DOHH2 (cell line): ENCODE data around the gene PPP1R3E.

ENCODE experiments used
- H3F3A ChIP-seq: fragments of 200-600 bp; sonication (generic), shearing (Covaris generic); 2 replicates; pipeline ENCODE4 v1.6.0; 2016; ENCODE audit warnings: antibody characterized with exemption, mild to moderate bottlenecking; ENCODE audit not compliant: control insufficient read depth, insufficient read depth
- H3K27ac ChIP-seq: fragments of 200-600 bp; sonication (generic); 2 replicates; pipeline ENCODE4 v1.5.1; 2014; ENCODE audit warnings: low read depth, mild to moderate bottlenecking, low read length, moderate library complexity
- H3K27me3 ChIP-seq: fragments of 200-600 bp; sonication (generic); 2 replicates; pipeline ENCODE4 v1.6.1; 2014; ENCODE audit warnings: mild to moderate bottlenecking, low read length, mixed read lengths; ENCODE audit not compliant: control insufficient read depth
- H3K36me3 ChIP-seq: fragments of 200-600 bp; sonication (generic); 2 replicates; pipeline ENCODE4 v1.6.1; 2014; ENCODE audit warnings: mild to moderate bottlenecking, low read length, moderate library complexity, mixed read lengths; ENCODE audit not compliant: control insufficient read depth
- H3K4me1 ChIP-seq: fragments of 200-600 bp; sonication (generic); 2 replicates; pipeline ENCODE4 v1.6.1; 2014; ENCODE audit warnings: mild to moderate bottlenecking, low read length, mixed read lengths; ENCODE audit not compliant: control insufficient read depth
- H3K4me2 ChIP-seq: fragments of 200-600 bp; sonication (generic); 2 replicates; pipeline ENCODE4 v1.6.0; 2014; ENCODE audit warnings: mild to moderate bottlenecking, low read length, moderate library complexity
- H3K4me3 ChIP-seq: fragments of 200-600 bp; sonication (generic); 2 replicates; pipeline ENCODE4 v1.5.1; 2014; ENCODE audit warnings: mild to moderate bottlenecking, low read length, mixed read lengths
- H3K79me2 ChIP-seq: fragments of 200-600 bp; sonication (generic); 2 replicates; pipeline ENCODE4 v1.6.1; 2014; ENCODE audit warnings: mild to moderate bottlenecking, low read length, mixed read lengths; ENCODE audit not compliant: control insufficient read depth
- H3K9me2 ChIP-seq: fragments of 200-600 bp; sonication (generic); replicated peaks from 2 replicates; pipeline ENCODE4 v1.6.1; 2014; ENCODE audit warnings: mild to moderate bottlenecking, low read length, mixed read lengths; ENCODE audit not compliant: control insufficient read depth
- H3K9me3 ChIP-seq: fragments of 200-600 bp; sonication (generic); 2 replicates; pipeline ENCODE4 v1.6.1; 2014; ENCODE audit warnings: antibody characterized with exemption, low read length, mixed read lengths; ENCODE audit not compliant: control insufficient read depth, insufficient read depth
- H4K20me1 ChIP-seq: fragments of 200-600 bp; sonication (generic); 2 replicates; pipeline ENCODE4 v1.6.0; 2014; ENCODE audit warnings: low read depth, mild to moderate bottlenecking, antibody characterized with exemption, low read length, moderate library complexity; ENCODE audit not compliant: control insufficient read depth, insufficient read depth
- EZH2phosphoT487 ChIP-seq: fragments of 200-600 bp; sonication (generic); IDR thresholded peaks from 2 replicates; pipeline ENCODE4 v1.6.1; 2017; ENCODE audit warnings: borderline replicate concordance, mild to moderate bottlenecking, antibody characterized with exemption, low read length, moderate library complexity, mixed read lengths
- TF ChIP-seq, protein P1 (sequence below): fragments of 200-600 bp; sonication (generic); IDR thresholded peaks from one replicate; pipeline ENCODE4 v1.5.1; 2014; ENCODE audit warnings: antibody characterized with exemption, mild to moderate bottlenecking, low read depth, low read length; ENCODE audit not compliant: poor library complexity, severe bottlenecking

PPP1R3E gene

DNA sequence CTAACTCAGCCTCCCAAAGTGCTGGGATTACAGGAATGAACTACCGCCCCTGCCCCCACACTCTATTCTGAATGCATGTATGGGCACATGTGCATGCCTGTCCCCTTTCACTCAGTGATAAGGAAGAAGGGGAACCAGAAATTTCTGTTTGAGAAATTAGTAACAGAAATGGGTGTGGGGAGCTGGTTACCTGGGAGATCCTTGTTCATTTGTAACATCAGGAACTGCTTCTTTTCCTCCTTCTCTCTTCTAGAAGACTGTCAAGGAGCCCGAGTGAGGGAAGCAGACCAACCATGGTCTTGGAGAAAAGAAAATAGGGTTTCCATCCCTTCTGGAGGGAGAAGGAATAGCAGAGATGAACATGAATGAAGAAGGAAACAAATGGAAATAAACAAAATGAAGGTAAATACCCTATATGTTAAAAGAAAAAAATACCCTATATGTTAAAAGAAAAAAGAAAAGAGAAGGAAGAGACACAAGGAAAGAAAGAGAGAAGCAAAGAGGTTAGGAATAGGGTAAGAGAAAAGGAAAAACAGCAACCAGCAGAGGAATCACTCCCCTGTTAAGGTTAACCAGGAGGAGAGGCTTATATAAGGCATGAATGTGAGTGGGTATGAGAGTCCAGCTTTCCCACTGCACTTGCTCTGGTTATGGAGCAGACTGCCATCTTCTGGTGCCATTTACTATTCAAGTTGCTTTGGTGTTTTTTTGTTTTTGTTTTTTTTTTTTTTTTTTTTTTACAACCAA, 3.3 kb downstream of the PPP1R3E start:
- Histone ChIP-seq H3K4me2 (peak overlapping the region; percentile 78), H3K36me3 (peaks cover 47% of the 10 kb centered on the region), H3K27me3 (no peaks in the 10 kb centered on the region; the same call in 1 of the 2 replicates), H3K4me1 (peaks cover 33% of the 10 kb centered on the region), H3F3A (peaks cover 17% of the 10 kb centered on the region), H3K79me2 (peaks cover 19% of the 10 kb centered on the region), H3K4me3 (no peak overlapping the region), H3K9me2 (no peaks in the 10 kb centered on the region), H3K9me3 (no peaks in the 10 kb centered on the region), H3K27ac (no peak overlapping the region), H4K20me1 (no peaks in the 10 kb centered on the region)
- TF ChIP-seq EZH2phosphoT487: no peak
- TF ChIP-seq, protein P1, sequence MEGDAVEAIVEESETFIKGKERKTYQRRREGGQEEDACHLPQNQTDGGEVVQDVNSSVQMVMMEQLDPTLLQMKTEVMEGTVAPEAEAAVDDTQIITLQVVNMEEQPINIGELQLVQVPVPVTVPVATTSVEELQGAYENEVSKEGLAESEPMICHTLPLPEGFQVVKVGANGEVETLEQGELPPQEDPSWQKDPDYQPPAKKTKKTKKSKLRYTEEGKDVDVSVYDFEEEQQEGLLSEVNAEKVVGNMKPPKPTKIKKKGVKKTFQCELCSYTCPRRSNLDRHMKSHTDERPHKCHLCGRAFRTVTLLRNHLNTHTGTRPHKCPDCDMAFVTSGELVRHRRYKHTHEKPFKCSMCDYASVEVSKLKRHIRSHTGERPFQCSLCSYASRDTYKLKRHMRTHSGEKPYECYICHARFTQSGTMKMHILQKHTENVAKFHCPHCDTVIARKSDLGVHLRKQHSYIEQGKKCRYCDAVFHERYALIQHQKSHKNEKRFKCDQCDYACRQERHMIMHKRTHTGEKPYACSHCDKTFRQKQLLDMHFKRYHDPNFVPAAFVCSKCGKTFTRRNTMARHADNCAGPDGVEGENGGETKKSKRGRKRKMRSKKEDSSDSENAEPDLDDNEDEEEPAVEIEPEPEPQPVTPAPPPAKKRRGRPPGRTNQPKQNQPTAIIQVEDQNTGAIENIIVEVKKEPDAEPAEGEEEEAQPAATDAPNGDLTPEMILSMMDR: no peak

DNA sequence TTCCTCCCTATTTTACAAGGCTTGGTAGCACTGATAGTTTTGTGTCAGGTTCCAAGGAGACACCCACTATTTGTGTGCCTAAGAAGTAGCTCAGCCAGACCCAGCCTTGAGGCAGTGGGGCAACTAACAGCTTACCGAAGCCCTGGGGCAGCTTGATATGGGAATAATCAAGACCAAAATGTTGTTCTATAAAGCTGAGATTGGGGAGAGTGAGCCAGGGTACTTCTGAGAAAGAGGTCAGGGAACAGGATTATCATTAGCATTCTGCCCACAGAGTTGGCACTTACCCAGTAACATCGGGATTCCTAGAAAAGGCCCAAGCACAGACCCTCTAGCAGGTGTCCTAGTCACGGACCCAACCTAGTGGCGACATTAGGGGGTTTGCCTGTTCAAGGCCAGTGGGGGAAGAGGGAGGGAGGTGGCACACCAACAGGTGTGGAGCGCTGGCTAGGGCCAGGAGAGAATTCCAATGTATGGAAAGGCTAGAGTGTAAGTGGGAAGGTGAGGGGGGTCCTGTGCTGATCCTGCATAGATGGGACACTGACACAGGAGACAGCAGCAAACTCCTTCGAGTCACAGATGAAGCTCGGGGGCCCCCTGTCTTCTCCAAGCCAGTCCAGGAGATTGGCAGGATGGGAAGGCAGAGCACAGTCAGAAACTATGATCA, 4.9 kb downstream of the PPP1R3E start:
- Histone ChIP-seq H3K27ac (no peak overlapping the region), H3K4me1 (peaks cover 23% of the 10 kb centered on the region), H3K9me3 (no peaks in the 10 kb centered on the region), H3K79me2 (peaks cover 19% of the 10 kb centered on the region), H3F3A (peaks cover 11% of the 10 kb centered on the region), H3K4me2 (no peak overlapping the region), H3K4me3 (no peak overlapping the region), H4K20me1 (no peaks in the 10 kb centered on the region), H3K9me2 (no peaks in the 10 kb centered on the region), H3K36me3 (peaks cover 47% of the 10 kb centered on the region), H3K27me3 (no peaks in the 10 kb centered on the region; the same call in 1 of the 2 replicates)
- no peak for TF ChIP-seq EZH2phosphoT487
- TF ChIP-seq, protein P1: no peak

DNA sequence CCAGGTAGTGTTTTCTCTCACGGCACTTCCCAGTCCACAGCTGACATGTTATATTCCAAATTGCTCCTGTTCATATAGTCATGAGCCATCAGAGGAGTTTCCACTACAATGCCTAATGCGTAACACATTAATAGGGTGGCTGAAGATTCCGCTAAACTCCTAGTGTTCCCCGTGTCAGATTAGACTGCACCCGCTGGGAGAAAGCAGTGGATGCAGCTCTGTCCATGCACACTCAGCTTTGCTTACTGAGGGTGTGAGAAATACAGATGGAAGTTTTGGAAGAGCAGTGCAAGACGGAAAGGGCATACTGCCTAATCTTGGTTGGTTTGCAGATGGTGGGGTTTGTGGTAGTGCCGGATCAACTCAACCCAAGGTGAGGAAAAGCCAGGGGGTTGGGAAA, 5.6 kb downstream of the PPP1R3E start:
- peaks cover 13% of the 10 kb centered on the region for H3K79me2 ChIP-seq
- TF ChIP-seq EZH2phosphoT487: no peak
- TF ChIP-seq, protein P1: no peak
- no peaks in the 10 kb centered on the region for H4K20me1 ChIP-seq
- no peak overlapping the region for H3K27ac ChIP-seq
- H3K27me3 ChIP-seq: no peaks in the 10 kb centered on the region; the same call in 1 of the 2 replicates
- H3K4me1 ChIP-seq: peaks cover 23% of the 10 kb centered on the region
- peaks cover 47% of the 10 kb centered on the region for H3K36me3 ChIP-seq
- H3K4me2 ChIP-seq: no peak overlapping the region
- H3K4me3 ChIP-seq: no peak overlapping the region
- H3K9me3 ChIP-seq: no peaks in the 10 kb centered on the region
- no peaks in the 10 kb centered on the region for H3K9me2 ChIP-seq
- peaks cover 11% of the 10 kb centered on the region for H3F3A ChIP-seq
